Urinary bladder (tissue), 4 donors: Measurements from ENCODE around the gene TRIM36. TPM values are rescaled to one million over a fixed set of nuclear protein-coding genes. Genes with fewer than 3 reads are reported as not detected.
A peak's percentile ranks its signal among the peaks of the same experiment; 100 is the strongest.

Source experiments
- DNase-seq: peaks from one replicate; pipeline ENCODE4 v3.0.0-alpha.2; 2015; ENCODE audit errors: extremely low spot score
- H3K27ac ChIP-seq: one replicate; pipeline ENCODE4 v1.5.1; 2013; ENCODE audit warnings: low read depth, mild to moderate bottlenecking, moderate library complexity
- H3K36me3 ChIP-seq: one replicate; pipeline ENCODE4 v1.6.1; 2013; ENCODE audit warnings: mild to moderate bottlenecking, moderate library complexity; ENCODE audit not compliant: insufficient read depth
- H3K4me1 ChIP-seq: one replicate; pipeline ENCODE4 v1.6.1; 2013; ENCODE audit warnings: mild to moderate bottlenecking, moderate library complexity; ENCODE audit not compliant: insufficient read depth
- H3K4me3 ChIP-seq: one replicate; pipeline ENCODE4 v1.5.1; 2013; ENCODE audit warnings: low read depth, low read length
- WGBS: extraction: QIAGEN DNeasy Blood & Tissue Kit; methylation state at CpG from one replicate; pipeline ENCODE4 v1.1.7; 2013; 5-methylcytosine and 5-hydroxymethylcytosine counted together
- polyA plus RNA-seq: library from polyadenylated mRNA; stranded (reverse); fragments of 200-250 nt; gene quantifications from one replicate; pipeline ENCODE4 v1.2.3, GENCODE V29; 2013
- total RNA-seq: library from RNA; depleted of rRNA; stranded (reverse); fragments of >200 nt; gene quantifications from one replicate; pipeline ENCODE4 v1.2.3, GENCODE V29; 2014
- donor health status: healthy with polysubstance abuse.
- donor health status: healthy.

The TRIM36 gene
- total RNA-seq: 1.8 TPM
- 0.34 TPM for polyA plus RNA-seq

GRCh38 chr5:115169487-115170133 lies at the start of gene TRIM36:
Gene TRIM36 (minus strand): TSS chr5:115169908. CDS start chr5:115169634, 274 bp downstream.
- under 1% methylated on average over 68 of the region's 68 CpGs for WGBS
- Histone ChIP-seq H3K36me3 (no peaks in the 10 kb centered on the region), H3K4me1 (no peaks in the 10 kb centered on the region), H3K27ac (no peak within 1 kb of the TSS), H3K4me3 (peak within 1 kb of the TSS; percentile 66)
- peak; percentile 29 for DNase-seq

GRCh38 chr5:115214541-115214940 lies 44.8 kb upstream of the TRIM36 start:
- Histone ChIP-seq H3K4me1 (no peaks in the 10 kb centered on the region), H3K4me3 (no peak overlapping the region), H3K27ac (no peak overlapping the region), H3K36me3 (peaks cover 2% of the 10 kb centered on the region)
- 35% methylated on average over 1 of the region's 1 CpG for WGBS
- DNase-seq: no peak

GRCh38 chr5:115209279-115209678 lies 39.6 kb upstream of the TRIM36 start:
- H3K4me1 ChIP-seq: no peaks in the 10 kb centered on the region
- no peak overlapping the region for H3K27ac ChIP-seq
- no peak overlapping the region for H3K4me3 ChIP-seq
- peaks cover 2% of the 10 kb centered on the region for H3K36me3 ChIP-seq
- no peak for DNase-seq
- WGBS: 81% methylated on average over 3 of the region's 3 CpGs

GRCh38 chr5:115202952-115203351 lies 33.2 kb upstream of the TRIM36 start:
- no peak for DNase-seq
- Histone ChIP-seq H3K4me1 (no peaks in the 10 kb centered on the region), H3K27ac (no peak overlapping the region), H3K36me3 (no peaks in the 10 kb centered on the region), H3K4me3 (no peak overlapping the region)
- WGBS: 87% methylated on average over 1 of the region's 1 CpG

DNA sequence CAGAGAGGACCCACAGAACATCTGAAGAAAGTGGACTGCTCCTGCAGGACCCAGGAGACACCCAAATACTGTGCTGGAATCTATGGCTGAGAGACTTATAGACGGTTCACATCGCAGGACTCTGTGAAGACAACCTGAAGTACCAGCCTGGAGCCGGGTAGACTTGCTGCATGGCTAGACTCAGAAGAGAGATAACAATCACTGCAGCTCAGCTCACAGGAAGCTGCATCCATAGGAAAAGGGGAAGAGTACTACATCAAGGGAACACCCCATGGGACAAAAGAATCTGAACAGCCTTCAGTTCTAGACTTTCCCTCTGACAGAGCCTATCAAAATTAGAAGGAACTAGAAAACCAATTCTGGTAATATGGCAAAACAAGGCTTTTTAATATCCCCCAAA lies 26.5 kb upstream of the TRIM36 start:
- 64% methylated on average over 3 of the region's 3 CpGs for WGBS
- H3K4me1 ChIP-seq: no peaks in the 10 kb centered on the region
- H3K4me3 ChIP-seq: no peak overlapping the region
- H3K36me3 ChIP-seq: no peaks in the 10 kb centered on the region
- no peak overlapping the region for H3K27ac ChIP-seq
- no peak for DNase-seq

GRCh38 chr5:115194676-115195075 lies 25.0 kb upstream of the TRIM36 start:
- WGBS: 94% methylated on average over 2 of the region's 2 CpGs
- DNase-seq: no peak
- Histone ChIP-seq H3K36me3 (no peaks in the 10 kb centered on the region), H3K4me1 (no peaks in the 10 kb centered on the region), H3K27ac (no peak overlapping the region), H3K4me3 (no peak overlapping the region)

DNA sequence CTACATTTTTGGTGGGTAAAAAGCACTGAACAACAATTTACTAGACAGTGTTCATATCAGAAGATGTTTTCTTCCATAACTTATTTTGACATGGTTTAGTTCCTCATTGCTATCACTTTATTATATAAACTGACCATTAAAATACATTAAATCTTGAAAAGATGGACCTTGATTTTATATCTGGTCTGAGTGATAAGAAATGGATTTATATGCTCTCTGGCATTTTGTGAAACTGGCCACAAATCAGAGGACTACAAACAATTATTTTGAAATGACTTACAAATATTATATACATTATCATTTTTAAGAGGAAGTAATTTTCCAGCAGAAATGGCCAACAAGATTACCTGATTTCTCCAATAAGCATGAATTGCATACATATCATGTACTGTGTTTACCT lies 23.6 kb upstream of the TRIM36 start:
- H3K4me1 ChIP-seq: no peaks in the 10 kb centered on the region
- no peak overlapping the region for H3K27ac ChIP-seq
- H3K4me3 ChIP-seq: no peak overlapping the region
- DNase-seq: no peak
- no peaks in the 10 kb centered on the region for H3K36me3 ChIP-seq

- Histone ChIP-seq H3K4me3 (no peak overlapping the region), H3K4me1 (no peaks in the 10 kb centered on the region), H3K27ac (no peak overlapping the region), H3K36me3 (no peaks in the 10 kb centered on the region)
- no peak for DNase-seq
- WGBS: 91% methylated on average over 1 of the region's 1 CpG
Observed at GRCh38 chr5:115192098-115192497, 22.4 kb upstream of the TRIM36 start.

DNA sequence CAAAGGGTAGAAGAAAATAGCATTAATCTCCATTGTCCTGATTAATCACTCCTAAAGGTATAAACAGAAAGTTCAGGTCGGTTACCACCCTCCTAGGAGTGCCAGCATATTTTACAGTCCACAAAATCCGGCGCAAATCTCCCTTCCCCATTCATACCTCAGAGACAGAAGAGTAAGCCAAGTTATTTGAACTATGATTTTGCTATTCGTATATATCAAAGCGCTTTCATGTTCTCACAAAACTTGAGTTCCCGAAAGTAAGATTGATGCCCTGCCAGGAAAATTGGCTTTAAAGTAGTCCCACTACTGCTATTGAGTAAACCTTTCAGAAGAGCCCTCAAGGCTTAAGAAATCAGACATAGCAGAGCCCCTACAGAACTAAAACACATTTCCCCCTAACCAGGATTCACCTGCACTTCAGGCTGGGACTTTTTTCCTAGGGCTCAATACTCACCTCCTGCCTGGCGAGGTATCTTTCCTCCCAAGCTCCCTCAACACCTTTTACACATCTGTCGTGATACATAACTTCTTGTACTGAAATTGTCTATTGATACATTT lies 21.8 kb upstream of the TRIM36 start:
- DNase-seq: no peak
- H3K4me3 ChIP-seq: no peak overlapping the region
- no peaks in the 10 kb centered on the region for H3K36me3 ChIP-seq
- no peak overlapping the region for H3K27ac ChIP-seq
- 69% methylated on average over 8 of the region's 8 CpGs for WGBS
- H3K4me1 ChIP-seq: no peaks in the 10 kb centered on the region

- DNase-seq: no peak
- no peak overlapping the region for H3K27ac ChIP-seq
- no peaks in the 10 kb centered on the region for H3K4me1 ChIP-seq
- WGBS: 77% methylated on average over 4 of the region's 4 CpGs
- no peak overlapping the region for H3K4me3 ChIP-seq
- H3K36me3 ChIP-seq: no peaks in the 10 kb centered on the region
Observed at GRCh38 chr5:115190388-115190787, 20.7 kb upstream of the TRIM36 start.

- WGBS: 37% methylated on average over 2 of the region's 2 CpGs
Observed at GRCh38 chr5:115189866-115190265, 20.2 kb upstream of the TRIM36 start.

GRCh38 chr5:115186794-115187193 lies 17.1 kb upstream of the TRIM36 start:
- no peak overlapping the region for H3K4me3 ChIP-seq
- H3K27ac ChIP-seq: no peak overlapping the region
- H3K36me3 ChIP-seq: no peaks in the 10 kb centered on the region

More at GRCh38 chr5:115189866-115190265, 20.2 kb upstream of the TRIM36 start:
- Histone ChIP-seq H3K4me1 (no peaks in the 10 kb centered on the region), H3K4me3 (no peak overlapping the region), H3K36me3 (no peaks in the 10 kb centered on the region), H3K27ac (no peak overlapping the region)
- DNase-seq: no peak

DNA sequence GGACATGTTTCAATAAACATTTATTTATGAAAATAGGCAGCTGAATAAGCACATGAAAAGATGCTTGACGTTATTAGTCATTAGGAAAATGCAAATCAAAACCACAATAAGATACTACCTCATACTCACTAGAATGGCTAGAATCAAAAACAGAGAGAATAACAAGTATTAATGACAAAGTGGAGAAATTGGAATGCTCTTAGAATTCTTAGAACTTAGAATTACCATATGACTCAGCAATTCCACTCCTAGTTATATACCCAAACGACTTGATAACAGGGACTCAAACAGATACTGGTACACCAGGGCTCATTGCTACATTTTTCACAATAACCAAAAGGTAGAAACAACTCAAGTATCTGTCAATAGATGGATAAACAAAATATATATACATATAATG lies 15.1 kb upstream of the TRIM36 start:
- H3K4me3 ChIP-seq: no peak overlapping the region
- WGBS: 69% methylated on average over 2 of the region's 2 CpGs
- H3K36me3 ChIP-seq: no peaks in the 10 kb centered on the region
- no peak for DNase-seq
- H3K4me1 ChIP-seq: no peaks in the 10 kb centered on the region
- H3K27ac ChIP-seq: no peak overlapping the region

More at GRCh38 chr5:115186794-115187193, 17.1 kb upstream of the TRIM36 start:
- no peaks in the 10 kb centered on the region for H3K4me1 ChIP-seq
- no peak for DNase-seq

GRCh38 chr5:115181757-115182156 lies 12.0 kb upstream of the TRIM36 start:
- Histone ChIP-seq H3K36me3 (no peaks in the 10 kb centered on the region), H3K4me3 (no peak overlapping the region), H3K4me1 (no peaks in the 10 kb centered on the region), H3K27ac (no peak overlapping the region)
- no peak for DNase-seq
